Osteoblast (primary cell): ENCODE measurements around the gene PTMS. TPM values are rescaled to one million over a fixed set of nuclear protein-coding genes. Genes with fewer than 3 reads are reported as not detected.

Source experiments
- DNase-seq: peaks from one replicate; pipeline ENCODE4 v3.0.0; 2011; ENCODE audit warnings: low spot score, mixed read lengths; ENCODE audit not compliant: insufficient read length; ENCODE audit errors: missing footprints
- H2AFZ ChIP-seq: 2 replicates; pipeline ENCODE4 v1.6.0; 2011; ENCODE audit warnings: mild to moderate bottlenecking, low read length
- H3K27ac ChIP-seq: 2 replicates; pipeline ENCODE4 v1.5.1; 2011; ENCODE audit warnings: mild to moderate bottlenecking, low read depth, low read length, moderate library complexity
- H3K27me3 ChIP-seq: 2 replicates; pipeline ENCODE4 v1.6.0; 2012; ENCODE audit warnings: mild to moderate bottlenecking, control low read depth, inconsistent platforms, low read length, moderate library complexity; ENCODE audit not compliant: insufficient read depth
- H3K36me3 ChIP-seq: 2 replicates; pipeline ENCODE4 v1.5.1; 2011; ENCODE audit warnings: mild to moderate bottlenecking, low read length, control low read depth, moderate library complexity; ENCODE audit not compliant: insufficient read depth
- H3K4me1 ChIP-seq: 2 replicates; pipeline ENCODE4 v1.5.1; 2011; ENCODE audit warnings: mild to moderate bottlenecking, low read length, control low read depth, moderate library complexity; ENCODE audit not compliant: insufficient read depth
- H3K4me2 ChIP-seq: 2 replicates; pipeline ENCODE4 v1.6.0; 2011; ENCODE audit warnings: mild to moderate bottlenecking, low read length; ENCODE audit not compliant: insufficient read depth
- H3K4me3 ChIP-seq: fragments of 200-600 bp; sonication (generic); 3 replicates; pipeline ENCODE4 v1.5.1; 2012; ENCODE audit warnings: mild to moderate bottlenecking, low read length, inconsistent platforms; ENCODE audit not compliant: insufficient read depth
- H3K79me2 ChIP-seq: 2 replicates; pipeline ENCODE4 v1.6.0; 2012; ENCODE audit warnings: mild to moderate bottlenecking, low read length, control low read depth, inconsistent platforms; ENCODE audit not compliant: insufficient read depth
- H3K9me3 ChIP-seq: 2 replicates; pipeline ENCODE4 v1.5.1; 2011; ENCODE audit warnings: low read depth, low read length, control low read depth
- H4K20me1 ChIP-seq: 2 replicates; pipeline ENCODE4 v1.6.0; 2012; ENCODE audit warnings: mild to moderate bottlenecking, low read length, control low read depth; ENCODE audit not compliant: insufficient read depth
- CTCF ChIP-seq: IDR thresholded peaks from 2 replicates; pipeline ENCODE4 v1.5.1; 2011; ENCODE audit warnings: mild to moderate bottlenecking, low read depth, low read length, moderate library complexity; ENCODE audit errors: extremely low read depth
- total RNA-seq: library from RNA; depleted of rRNA; stranded (reverse); fragments of >200 nt; gene quantifications from 2 replicates; pipeline ENCODE4 v1.2.3, GENCODE V29; 2012

The PTMS gene
- total RNA-seq, 1 donor: 72.7 TPM

GRCh38 chr12:6754411-6754810 is 11.8 kb upstream of the PTMS start:
- H2AFZ ChIP-seq: no peak overlapping the region
- no peak overlapping the region for H3K4me3 ChIP-seq
- no peak for DNase-seq
- H3K9me3 ChIP-seq: no peaks in the 10 kb centered on the region
- H4K20me1 ChIP-seq: peaks cover 23% of the 10 kb centered on the region
- no peak overlapping the region for H3K27ac ChIP-seq
- H3K27me3 ChIP-seq: no peaks in the 10 kb centered on the region
- H3K36me3 ChIP-seq: peaks cover 27% of the 10 kb centered on the region
- no peak for TF ChIP-seq CTCF
- peaks cover 33% of the 10 kb centered on the region for H3K79me2 ChIP-seq
- peaks cover 19% of the 10 kb centered on the region for H3K4me1 ChIP-seq
- no peak overlapping the region for H3K4me2 ChIP-seq

GRCh38 chr12:6757028-6757690 is 9.0 kb upstream of the PTMS start:
- TF ChIP-seq CTCF: no peak
- peaks cover 4% of the 10 kb centered on the region for H4K20me1 ChIP-seq
- no peaks in the 10 kb centered on the region for H3K9me3 ChIP-seq
- no peaks in the 10 kb centered on the region for H3K36me3 ChIP-seq
- no peak overlapping the region for H3K4me2 ChIP-seq
- H3K79me2 ChIP-seq: peaks cover 7% of the 10 kb centered on the region
- no peak overlapping the region for H2AFZ ChIP-seq
- no peaks in the 10 kb centered on the region for H3K27me3 ChIP-seq
- peaks cover 6% of the 10 kb centered on the region for H3K4me1 ChIP-seq
- peak; percentile 23 for DNase-seq
- no peak overlapping the region for H3K27ac ChIP-seq
- no peak overlapping the region for H3K4me3 ChIP-seq

GRCh38 chr12:6758506-6759095 is 7.6 kb upstream of the PTMS start:
- peak; percentile 22 for DNase-seq
- no peaks in the 10 kb centered on the region for H3K79me2 ChIP-seq
- H3K4me3 ChIP-seq: no peak overlapping the region
- H3K36me3 ChIP-seq: no peaks in the 10 kb centered on the region
- H3K27me3 ChIP-seq: no peaks in the 10 kb centered on the region
- H3K4me2 ChIP-seq: no peak overlapping the region
- TF ChIP-seq CTCF: no peak
- H3K9me3 ChIP-seq: no peaks in the 10 kb centered on the region
- no peak overlapping the region for H2AFZ ChIP-seq
- peaks cover 13% of the 10 kb centered on the region for H3K4me1 ChIP-seq
- H4K20me1 ChIP-seq: no peaks in the 10 kb centered on the region
- H3K27ac ChIP-seq: no peak overlapping the region

GRCh38 chr12:6759741-6760140 is 6.4 kb upstream of the PTMS start:
- Histone ChIP-seq H3K27me3 (no peaks in the 10 kb centered on the region), H3K27ac (no peak overlapping the region), H4K20me1 (no peaks in the 10 kb centered on the region), H3K4me1 (peaks cover 16% of the 10 kb centered on the region), H2AFZ (no peak overlapping the region), H3K4me2 (no peak overlapping the region), H3K4me3 (no peak overlapping the region), H3K36me3 (no peaks in the 10 kb centered on the region), H3K79me2 (no peaks in the 10 kb centered on the region), H3K9me3 (no peaks in the 10 kb centered on the region)
- DNase-seq: peak; percentile 10
- no peak for TF ChIP-seq CTCF
